Pancreas (tissue), 10 donors: ENCODE results near the gene SGO2. TPM values are rescaled to one million over a fixed set of nuclear protein-coding genes. Genes with fewer than 3 reads are reported as not detected.

Experiments
- ATAC-seq, 4 donors: fragments of 200-7000 bp; cut with Tn5 transposase; one replicate each; pipeline versions ENCODE4 v1.8.0 to v1.9.1; 2020; ENCODE audit warnings: mild to moderate bottlenecking in 4 of 4, moderate library complexity in 4 of 4
- DNase-seq, 6 donors: peaks; one replicate each; pipeline ENCODE4 v3.0.0-alpha.2; 2020
- FAIRE-seq: peaks from 2 replicates; lab custom pipeline; 2012; peaks lifted over from hg19 to GRCh38; lab: Jason Lieb, UNC
- H3K27ac ChIP-seq, 4 donors: fragments of 200-600 bp; sonication (generic); 1 replicate in 3 of 4; 2 replicates in 1 of 4; pipeline versions ENCODE4 v1.5.0 to v1.8.0; 2020
- H3K27me3 ChIP-seq, 4 donors: fragments of 200-600 bp; one replicate each; pipeline ENCODE4 v1.8.0; 2021
- H3K36me3 ChIP-seq, 3 donors: fragments of 200-600 bp; sonication (generic) in 1 of 3; one replicate each; pipeline versions ENCODE4 v1.5.0 to v1.8.0; 2020 to 2021
- H3K4me1 ChIP-seq, 3 donors: fragments of 200-600 bp; one replicate each; pipeline ENCODE4 v1.8.0; 2021
- H3K4me3 ChIP-seq, 4 donors: fragments of 200-600 bp; sonication (generic) in 2 of 4; one replicate each; pipeline versions ENCODE4 v1.5.0 to v1.8.0; 2020 to 2021
- H3K9me3 ChIP-seq, 4 donors: fragments of 200-600 bp; one replicate each; pipeline ENCODE4 v1.8.0; 2021
- CTCF ChIP-seq, 4 donors: fragments of 200-600 bp; sonication (generic) in 3 of 4; IDR thresholded peaks; one replicate each; pipeline versions ENCODE4 v1.5.0 to v1.8.0; 2021; ENCODE audit warnings: antibody characterized with exemption in 4 of 4
- WGBS, 2 donors: extraction: QIAGEN DNeasy Blood & Tissue Kit; methylation state at CpG; one replicate each; pipeline ENCODE4 v1.1.7; 2013; 5-methylcytosine and 5-hydroxymethylcytosine counted together
- intact Hi-C, 3 donors: fragments of 100-400 bp; cut with DNase I; formaldehyde crosslinking; loops; one replicate each; pipeline versions ENCODE4 v1.11.1 to v1.14.2; 2022
- polyA plus RNA-seq, 2 donors: library from polyadenylated mRNA; stranded (reverse); fragments of 200-250 nt; gene quantifications; one replicate each; pipeline ENCODE4 v1.2.3, GENCODE V29; 2013
- total RNA-seq, 6 donors: library from RNA; stranded (reverse); fragmentation: NEBNext Ultra II Directional in 4 of 6; extraction: Animal tissue kit (Norgen Biotek cat#: 25700) in 4 of 6; gene quantifications; one replicate each; pipeline versions ENCODE4 v1.2.1 to v1.2.4, GENCODE V29; 2021 to 2023
- donor health status: healthy with polysubstance abuse.
- donor health status: DM: no; HTN: no; CAD: no; lungs with moderate emphysema.
- donor health status: DM: no; HTN: no; CAD: no.
- donor health status: control.
- donor health status: control.
- donor health status: Bipolar disorder and iron deficiency.
- donor health status: DM: yes; HTN: yes; CAD: no.
- donor health status: DM: no; HTN: no; CAD: no.
- donor health status: DM: no; HTN: no; CAD: no.
- donor health status: DM: yes; HTN: yes; CAD: no.

Gene SGO2
- total and polyA plus RNA-seq, 8 donors: 0.27 to 0.83 (median 0.52) TPM

DNA sequence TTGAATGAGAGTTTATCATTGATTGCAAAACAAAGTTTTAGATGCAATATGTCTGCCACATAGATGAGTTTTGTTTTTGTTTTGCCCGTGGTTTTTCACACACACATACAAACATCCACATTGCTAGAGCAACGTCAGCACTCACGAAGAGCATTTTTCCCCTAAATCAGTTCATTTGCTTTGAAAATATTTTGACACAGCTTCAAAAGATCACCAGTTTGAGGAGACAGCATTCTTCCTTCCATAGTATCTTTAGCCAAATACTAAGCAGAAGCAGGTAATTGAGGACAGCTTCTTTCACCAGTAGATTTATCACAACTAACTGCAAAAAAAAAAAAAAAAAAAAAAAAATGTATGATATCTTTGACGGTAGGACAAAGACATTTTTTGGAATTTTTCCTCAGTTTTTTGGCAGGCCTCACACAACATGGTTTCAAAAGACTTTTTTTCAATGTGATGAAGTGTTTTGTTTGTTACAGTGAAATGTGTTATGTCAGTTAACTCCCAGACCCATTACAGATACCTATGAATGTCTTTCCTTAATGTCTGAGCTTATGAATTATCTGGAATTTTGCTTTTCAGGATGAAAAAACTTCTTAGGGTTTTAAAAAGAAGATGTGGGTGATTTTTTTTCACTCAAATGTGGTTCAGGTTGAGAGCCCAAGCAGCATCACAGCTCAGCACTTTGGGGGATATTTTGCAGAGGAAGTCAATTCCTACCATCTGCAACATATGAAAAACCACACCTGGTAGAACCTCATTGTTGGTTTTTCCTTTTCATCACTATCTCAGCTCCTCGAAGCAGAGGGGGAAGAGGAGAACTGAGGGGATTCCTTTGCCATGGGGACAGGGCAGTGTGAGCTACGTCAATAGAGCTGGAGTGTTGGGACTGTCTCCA lies 91.4 kb downstream of the SGO2 start:
- Histone ChIP-seq H3K27ac (peak overlapping the region in 2 of 4 donors; percentile 3 to 32), H3K4me1 (peaks cover 15 to 39% (median 31%) of the 10 kb centered on the region in 3 donors), H3K36me3 (peaks cover 0 to 18% (median 0%) of the 10 kb centered on the region in 3 donors), H3K4me3 (no peak overlapping the region), H3K9me3 (no peaks in the 10 kb centered on the region), H3K27me3 (no peaks in the 10 kb centered on the region)
- no peak for DNase-seq
- ATAC-seq: peak in 1 of 4 donors; percentile 10
- 57 to 61% methylated on average over 6 of the region's 6 CpGs for WGBS, 2 donors
- TF ChIP-seq CTCF (IDR thresholded peaks at IDR 0.05): no peak
- no peak for FAIRE-seq
- intact Hi-C loops: no loop called here

DNA sequence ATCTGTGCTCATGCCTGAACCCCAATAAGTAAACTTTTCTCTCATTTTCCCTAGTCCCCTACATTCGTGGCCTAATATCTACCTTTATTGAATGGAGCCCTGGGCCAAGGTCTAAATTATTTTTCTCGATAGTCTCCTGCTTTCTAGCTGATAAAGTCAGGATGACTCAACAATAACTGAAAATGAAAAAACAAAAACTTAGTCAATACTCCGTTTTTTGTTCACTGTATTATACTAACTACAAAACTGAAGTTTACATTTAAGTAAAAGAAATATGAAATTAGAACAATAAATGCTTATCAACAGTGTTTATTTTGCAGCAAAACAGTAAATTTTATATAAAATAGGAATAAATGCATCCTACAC lies 92.0 kb downstream of the SGO2 start:
- DNase-seq (no peak), FAIRE-seq (no peak), ATAC-seq (peak in 3 of 4 donors; percentile 6 to 26 (median 13))
- TF ChIP-seq CTCF (IDR thresholded peaks at IDR 0.05): no peak
- peaks cover 0 to 15% (median 0%) of the 10 kb centered on the region in 3 donors for H3K36me3 ChIP-seq
- WGBS, 2 donors: 29 to 35% methylated on average over 3 of the region's 3 CpGs
- no peak overlapping the region for H3K4me3 ChIP-seq
- H3K9me3 ChIP-seq: no peaks in the 10 kb centered on the region
- peak overlapping the region in 2 of 4 donors; percentile 3 to 32 for H3K27ac ChIP-seq
- intact Hi-C loops: no loop called here
- H3K27me3 ChIP-seq: no peaks in the 10 kb centered on the region
- H3K4me1 ChIP-seq: peaks cover 15 to 39% (median 31%) of the 10 kb centered on the region in 3 donors

DNA sequence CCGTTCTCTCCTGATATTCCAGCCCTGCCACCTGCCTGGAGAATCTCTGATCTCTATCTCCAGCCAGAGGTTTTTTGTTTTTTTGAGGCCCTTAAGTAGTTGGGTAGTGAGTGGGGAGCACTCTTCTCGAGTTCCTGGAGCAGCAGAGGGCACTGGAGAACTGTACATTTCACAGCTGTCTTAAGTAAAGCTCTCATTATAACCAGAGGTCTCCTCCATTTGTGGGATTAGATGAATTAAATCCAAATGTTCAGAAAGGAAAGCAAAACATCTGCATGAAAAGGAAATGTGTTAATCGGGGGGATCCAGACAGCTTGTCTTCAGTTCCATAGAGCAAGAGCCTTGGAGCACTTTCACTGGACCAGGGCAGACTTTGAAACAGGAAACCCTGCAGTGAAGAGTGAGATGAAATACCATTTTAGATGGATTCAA lies 92.6 kb downstream of the SGO2 start:
- peaks cover 15 to 39% (median 31%) of the 10 kb centered on the region in 3 donors for H3K4me1 ChIP-seq
- H3K9me3 ChIP-seq: no peaks in the 10 kb centered on the region
- H3K27ac ChIP-seq: peak overlapping the region in 2 of 4 donors; percentile 3 to 32
- TF ChIP-seq CTCF (IDR thresholded peaks at IDR 0.05): no peak
- no peak overlapping the region for H3K4me3 ChIP-seq
- WGBS, 2 donors: 34 to 44% methylated on average over 3 of the region's 3 CpGs
- peaks cover 0 to 12% (median 2%) of the 10 kb centered on the region in 3 donors for H3K36me3 ChIP-seq
- H3K27me3 ChIP-seq: no peaks in the 10 kb centered on the region
- intact Hi-C loops: no loop called here
- DNase-seq: no peak
- ATAC-seq: peak in 3 of 4 donors; percentile 32 to 46 (median 36)
- FAIRE-seq: no peak

GRCh38 chr2:200619279-200619678 lies 93.3 kb downstream of the SGO2 start:
- FAIRE-seq: no peak

More at GRCh38 chr2:200619279-200619678, 93.3 kb downstream of the SGO2 start:
- peaks cover 15 to 39% (median 31%) of the 10 kb centered on the region in 3 donors for H3K4me1 ChIP-seq
- DNase-seq (peak in 5 of 6 donors; percentile 46 to 79 (median 51)), ATAC-seq (peak; percentile 56 to 86 (median 64))
- peak overlapping the region in 2 of 4 donors; percentile 20 to 32 for H3K27ac ChIP-seq
- peaks cover 0 to 12% (median 9%) of the 10 kb centered on the region in 3 donors for H3K36me3 ChIP-seq
- no peak for TF ChIP-seq CTCF (IDR thresholded peaks at IDR 0.05)
- H3K4me3 ChIP-seq: no peak overlapping the region
- no peaks in the 10 kb centered on the region for H3K9me3 ChIP-seq
- no peaks in the 10 kb centered on the region for H3K27me3 ChIP-seq
- intact Hi-C loops: no loop called here
- 3 to 10% methylated on average over 2 of the region's 2 CpGs for WGBS, 2 donors
